ENCODE data around the gene ZP1.
"Not testable (repeated sequence)": the region's sequence is repeated elsewhere in the genome, so short reads cannot be mapped to it uniquely, and the experiment has no call there.

The ZP1 gene

DNA sequence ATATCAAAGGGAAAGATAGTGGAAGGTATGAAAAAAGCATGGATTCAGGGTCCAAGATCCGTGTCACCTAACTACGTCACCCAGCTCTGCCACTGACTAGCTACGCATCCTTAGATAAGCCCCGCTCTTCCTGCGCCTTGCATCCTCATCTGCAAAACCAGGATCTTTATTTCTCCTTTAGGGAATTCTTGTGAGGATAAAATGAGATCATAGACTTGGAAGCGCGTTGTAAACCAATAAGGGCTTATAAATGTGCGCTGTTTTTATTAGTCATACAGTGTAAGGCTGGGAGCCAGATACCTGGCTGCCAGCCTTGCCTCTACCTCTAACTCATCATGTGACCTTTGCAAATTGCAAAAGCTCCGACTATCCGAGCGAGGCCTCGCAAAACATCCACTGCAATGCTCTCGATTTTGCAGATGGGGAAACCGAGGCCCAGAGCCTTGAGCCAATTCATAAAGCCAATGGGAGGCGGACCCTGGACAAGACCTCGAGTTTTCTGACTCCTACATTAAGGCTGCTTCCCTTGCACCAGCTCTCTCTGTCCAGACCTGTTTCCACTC, 38.3 kb downstream of the ZP1 start:
- no peak for DNase-seq (ENCODE audit: low read depth in 2 of 3, low spot score in 1 of 3)

DNA sequence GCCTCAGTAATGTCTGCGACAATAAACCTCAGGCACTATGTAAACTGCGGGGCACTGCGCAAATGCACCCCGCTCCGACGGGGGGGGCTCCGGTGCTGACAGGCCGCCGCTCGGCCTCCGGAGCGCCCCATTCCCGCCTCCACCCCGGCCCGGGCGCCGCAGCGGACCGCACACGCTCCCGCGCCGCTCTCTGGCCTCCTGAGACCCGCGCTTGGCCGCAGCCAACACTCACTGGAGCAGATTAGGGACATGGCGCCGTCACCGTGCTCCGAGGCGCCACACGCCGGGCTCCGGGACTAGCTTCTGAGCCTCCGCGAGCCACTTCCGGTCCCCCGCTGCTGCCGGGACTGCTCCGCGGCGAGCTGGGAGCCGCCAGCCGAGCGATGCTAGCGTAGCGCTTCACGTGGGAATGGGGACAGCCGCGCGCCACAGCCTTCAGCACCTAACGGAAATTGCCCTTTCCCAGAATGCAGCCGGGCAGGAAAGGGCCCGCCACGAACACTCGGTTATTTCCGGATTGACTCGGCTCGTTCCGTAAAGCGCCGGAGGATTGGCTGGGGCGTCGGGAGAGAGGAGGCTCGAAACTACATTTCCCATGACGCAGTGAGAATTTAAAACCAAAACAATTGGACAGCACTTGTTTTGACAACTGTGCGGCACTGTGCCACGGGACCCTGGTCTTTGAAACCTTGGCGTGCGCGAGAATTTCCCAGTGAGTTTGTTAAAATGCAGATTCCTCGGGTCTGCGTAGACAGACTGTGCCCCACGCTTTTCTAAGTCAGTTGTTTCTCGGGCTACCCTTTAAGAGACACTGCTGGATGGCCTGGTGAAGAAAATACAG, 39.0 kb downstream of the ZP1 start, which contains the start of gene PRPF19:
Gene PRPF19, minus strand, starts transcription at position 454 of the 841 bp plus-strand sequence. Its CDS starts 203 bp downstream, at position 251.
- DNase-seq (ENCODE audit: low read depth in 2 of 3, low spot score in 1 of 3) = peak; percentile 98 to 100 (median 98)

DNA sequence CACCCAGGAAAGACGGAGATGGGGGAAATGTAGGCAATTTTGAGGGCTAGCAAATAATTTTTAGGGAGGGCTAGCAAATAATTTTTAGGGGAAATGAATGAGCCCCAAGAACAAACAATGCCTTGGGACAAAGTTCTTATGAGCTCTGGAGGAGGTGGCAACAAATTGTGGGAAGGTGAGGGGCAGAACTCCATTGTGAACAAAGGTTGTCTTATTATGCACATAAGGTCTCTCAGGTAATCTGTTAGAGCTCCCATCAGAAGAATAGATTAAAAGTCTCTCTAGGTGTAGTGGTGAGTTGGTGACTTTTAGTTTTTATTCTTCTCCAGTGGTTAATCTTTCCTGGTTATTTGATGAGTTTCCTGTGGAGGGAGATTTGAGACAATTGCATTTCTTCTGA, 41.5 kb downstream of the ZP1 start:
- DNase-seq (ENCODE audit: low read depth in 2 of 3, low spot score in 1 of 3) = no peak

DNA sequence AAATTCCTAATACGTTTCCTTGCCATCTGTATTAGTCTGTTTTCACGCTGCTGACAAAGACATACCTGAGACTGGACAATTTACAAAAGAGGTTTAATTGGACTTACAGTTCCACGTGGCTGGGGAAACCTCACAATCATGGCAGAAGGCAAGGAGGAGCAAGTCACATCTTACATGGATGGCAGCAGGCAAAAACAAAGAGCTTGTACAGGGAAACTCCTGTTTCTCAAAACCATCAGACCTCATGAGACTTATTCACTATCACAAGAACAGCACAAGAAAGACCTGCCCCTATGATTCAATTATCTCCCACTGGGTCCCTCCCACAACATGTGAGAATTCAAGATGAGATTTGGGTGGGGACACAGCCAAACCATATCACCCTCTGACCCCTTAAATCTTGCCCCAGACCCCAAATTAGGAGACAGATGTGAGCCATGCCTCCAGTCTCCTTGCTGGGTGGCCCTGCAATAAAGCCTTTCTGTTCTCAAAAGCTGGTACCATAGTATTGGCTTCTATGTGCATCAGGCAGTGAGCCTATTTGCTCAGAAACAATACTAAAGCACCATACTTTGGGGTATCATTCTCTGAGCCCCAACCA, 42.4 kb downstream of the ZP1 start:
- DNase-seq (ENCODE audit: low read depth in 2 of 3, low spot score in 1 of 3) = not testable (repeated sequence)

DNA sequence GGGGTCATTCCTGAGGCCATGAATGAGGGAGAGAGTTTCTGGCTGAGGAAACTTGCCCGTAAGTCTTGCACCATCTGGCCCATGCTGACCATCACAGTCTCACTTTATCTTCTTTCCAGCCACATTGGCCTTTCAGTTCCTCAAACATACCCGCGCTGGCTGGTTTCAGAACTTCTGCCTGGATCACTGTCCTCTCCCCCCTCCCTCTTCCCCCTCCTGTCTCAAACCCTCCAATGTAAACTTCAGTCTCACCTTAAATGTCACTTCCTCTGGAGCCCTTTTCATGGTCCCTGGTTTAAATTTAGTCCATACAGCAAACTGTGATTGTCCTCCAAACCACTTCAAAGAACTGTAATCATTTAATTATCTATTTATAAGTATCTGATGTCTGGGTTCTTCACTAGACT, 42.9 kb downstream of the ZP1 start:
- DNase-seq (ENCODE audit: low read depth in 2 of 3, low spot score in 1 of 3) = no peak

DNA sequence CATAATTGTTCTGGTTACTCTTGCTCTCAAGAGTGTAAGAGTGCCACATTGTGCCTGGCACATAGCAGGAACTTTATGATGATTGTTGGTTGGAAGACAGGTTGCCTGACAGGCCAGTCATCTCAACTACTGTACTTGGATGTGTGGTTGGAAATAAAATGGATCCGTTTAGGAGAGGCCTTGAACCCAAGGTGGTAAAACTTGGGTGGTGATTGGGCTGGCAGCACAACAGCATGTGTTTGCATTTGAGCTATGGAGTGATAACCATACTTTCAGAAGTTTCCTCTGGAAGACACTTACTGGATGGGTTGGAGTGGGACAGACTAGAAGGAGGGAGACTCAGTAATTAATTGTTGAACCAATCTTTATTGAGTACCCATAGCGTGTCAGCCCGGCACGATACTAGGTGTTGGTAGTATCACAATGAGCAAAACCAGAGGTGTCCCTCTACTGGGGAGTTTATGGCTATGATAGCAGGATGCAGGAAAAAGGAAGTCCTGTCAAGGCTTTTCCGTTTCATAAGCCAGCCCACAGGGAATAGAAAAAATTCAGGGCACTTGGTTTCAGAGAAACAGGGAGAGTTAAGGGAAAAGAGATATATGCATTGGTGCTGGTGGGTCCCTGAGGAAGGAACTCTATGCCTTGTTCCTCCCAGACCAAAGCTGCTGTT, 43.5 kb downstream of the ZP1 start:
- no peak for DNase-seq (ENCODE audit: low read depth in 2 of 3, low spot score in 1 of 3)

DNA sequence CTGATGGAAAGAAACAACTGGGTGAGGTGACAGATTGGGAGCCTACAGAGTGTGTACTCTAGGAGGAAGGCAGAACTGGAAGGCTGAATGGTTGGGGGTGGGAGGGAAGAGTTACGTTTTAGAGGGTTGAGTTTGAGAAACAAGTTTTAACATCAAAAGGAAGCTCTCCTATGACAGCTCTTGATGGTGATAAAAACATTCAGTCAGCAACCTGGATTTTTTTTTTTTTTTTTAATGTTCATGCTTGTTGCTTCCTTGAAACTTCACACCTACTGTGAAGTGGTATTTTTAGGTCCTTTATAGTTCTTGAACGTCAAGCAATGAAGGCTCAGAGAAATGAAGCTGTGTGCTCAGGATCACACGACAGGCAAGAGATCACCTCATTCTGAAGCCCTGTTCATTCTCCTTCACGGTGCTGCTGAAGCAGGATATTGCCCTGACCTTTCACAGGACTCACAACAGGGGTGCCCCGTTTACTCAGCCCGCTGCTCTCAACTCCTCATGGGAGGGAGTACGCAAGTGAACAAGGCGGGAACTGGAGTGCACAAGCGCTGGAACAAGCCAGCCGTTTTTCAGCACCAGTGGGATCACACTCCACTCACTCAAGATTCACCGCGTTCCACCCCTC, 45.0 kb downstream of the ZP1 start:
- no peak for DNase-seq (ENCODE audit: low read depth in 2 of 3, low spot score in 1 of 3)

DNA sequence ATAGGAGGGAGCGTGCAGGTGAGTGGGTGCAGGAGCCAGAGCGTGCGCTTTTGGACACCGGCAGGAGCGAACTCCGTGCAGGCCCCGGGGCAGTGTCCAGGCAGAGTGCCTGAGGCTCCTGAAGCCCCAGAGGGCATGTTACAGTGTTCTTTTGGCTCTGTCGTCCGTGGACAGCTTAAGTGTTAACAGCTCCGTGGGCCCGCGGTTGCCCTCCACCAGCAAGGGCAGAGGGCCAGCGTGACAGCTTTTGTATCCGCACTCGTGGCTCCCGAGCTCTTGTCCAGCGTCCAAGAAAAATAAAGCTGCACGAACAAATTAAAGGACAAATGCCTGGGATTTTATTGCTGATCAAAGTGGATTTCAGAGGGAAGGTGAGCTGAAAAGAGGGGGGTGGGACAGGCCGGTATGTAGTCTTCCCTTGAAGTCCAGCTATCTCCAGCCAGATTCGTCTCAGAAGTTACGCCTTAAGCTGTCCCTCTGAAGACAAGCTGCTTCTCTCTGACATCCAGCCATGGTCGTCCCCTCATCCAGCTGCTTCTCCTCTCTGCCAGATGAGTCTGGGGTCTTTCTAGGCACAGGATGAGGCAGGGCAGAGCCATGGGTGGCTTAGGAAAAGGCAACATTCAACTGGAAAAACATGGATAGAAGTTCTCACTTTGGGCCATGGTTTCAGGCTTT, 45.6 kb downstream of the ZP1 start:
- DNase-seq (ENCODE audit: low read depth in 2 of 3, low spot score in 1 of 3) = no peak

DNA sequence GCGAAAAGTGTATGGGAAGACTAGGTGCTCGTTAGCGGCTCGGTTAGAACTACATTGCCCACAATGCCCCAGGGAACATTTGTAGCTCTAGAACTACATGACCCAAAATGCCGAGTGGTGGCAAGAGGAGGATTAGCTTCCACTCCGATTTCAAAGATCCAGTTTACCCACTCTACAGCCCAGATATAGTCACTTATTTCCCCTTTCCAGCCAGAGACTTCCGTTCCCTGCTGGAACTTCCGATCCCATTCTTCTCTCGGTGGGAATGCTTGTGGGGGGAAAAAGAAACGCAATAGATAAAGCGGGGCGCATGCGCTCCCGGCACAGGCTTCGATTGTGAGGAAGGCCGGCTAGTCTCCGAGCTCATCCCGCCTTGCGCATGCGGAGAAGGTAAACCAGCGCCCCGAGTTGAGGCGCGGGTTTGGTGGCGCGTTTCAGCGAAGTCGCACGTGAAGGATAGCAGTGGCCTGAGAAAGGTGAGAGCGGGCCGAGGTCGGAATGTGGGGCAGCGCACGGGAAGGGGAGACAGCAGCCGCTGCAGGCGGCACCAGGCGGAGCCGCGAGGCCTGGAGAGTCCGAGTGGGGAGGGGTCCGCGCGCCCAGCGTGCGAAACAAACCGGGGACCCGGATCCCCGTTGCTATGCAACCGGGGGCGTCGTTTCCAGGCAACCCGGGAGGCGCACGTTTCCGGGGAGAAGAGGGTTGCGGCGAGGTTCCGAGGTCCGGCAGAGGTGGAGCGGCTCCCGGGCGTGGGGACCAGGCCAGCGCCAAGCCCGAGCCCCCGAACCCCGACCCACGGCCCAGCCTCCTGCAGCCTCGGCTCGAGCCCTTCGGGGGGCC, 46.7 kb downstream of the ZP1 start, which contains the start of gene TMEM109:
Gene TMEM109, plus strand, starts transcription at position 366 of the 840 bp plus-strand sequence. CDS start 5,536 bp downstream, outside the sequence.
- peak; percentile 78 to 84 (median 83) for DNase-seq (ENCODE audit: low read depth in 2 of 3, low spot score in 1 of 3)

DNA sequence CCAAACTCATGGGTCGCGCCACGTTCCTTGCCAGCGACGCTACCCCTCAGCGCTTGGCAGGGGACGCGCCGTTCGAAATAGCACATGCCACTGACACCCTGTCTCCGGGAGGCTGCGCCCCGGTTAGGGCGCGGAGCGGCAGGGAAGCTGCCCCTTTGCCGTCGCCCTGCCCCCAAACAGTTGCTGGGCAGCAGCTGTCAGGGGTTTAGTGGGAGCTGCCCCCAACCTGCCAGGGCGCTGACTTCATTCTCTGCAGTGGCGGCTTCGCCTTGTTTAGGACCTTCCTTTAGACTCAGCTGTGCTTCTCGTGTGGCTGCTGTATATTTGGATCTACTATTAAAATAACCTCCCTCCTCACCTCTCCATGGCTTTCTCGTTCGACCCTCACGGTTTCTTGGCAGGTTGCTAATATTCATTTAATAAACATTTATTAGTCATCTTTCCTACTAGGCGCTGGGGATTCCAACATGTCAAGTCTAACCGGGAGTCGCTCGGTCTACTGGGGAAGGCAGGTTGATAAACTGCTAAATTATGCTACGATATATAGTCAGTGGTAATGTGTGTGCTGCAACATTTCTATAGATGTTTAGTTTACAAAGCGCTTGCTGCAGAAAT, 47.4 kb downstream of the ZP1 start:
- DNase-seq (ENCODE audit: low read depth in 2 of 3, low spot score in 1 of 3) = no peak

DNA sequence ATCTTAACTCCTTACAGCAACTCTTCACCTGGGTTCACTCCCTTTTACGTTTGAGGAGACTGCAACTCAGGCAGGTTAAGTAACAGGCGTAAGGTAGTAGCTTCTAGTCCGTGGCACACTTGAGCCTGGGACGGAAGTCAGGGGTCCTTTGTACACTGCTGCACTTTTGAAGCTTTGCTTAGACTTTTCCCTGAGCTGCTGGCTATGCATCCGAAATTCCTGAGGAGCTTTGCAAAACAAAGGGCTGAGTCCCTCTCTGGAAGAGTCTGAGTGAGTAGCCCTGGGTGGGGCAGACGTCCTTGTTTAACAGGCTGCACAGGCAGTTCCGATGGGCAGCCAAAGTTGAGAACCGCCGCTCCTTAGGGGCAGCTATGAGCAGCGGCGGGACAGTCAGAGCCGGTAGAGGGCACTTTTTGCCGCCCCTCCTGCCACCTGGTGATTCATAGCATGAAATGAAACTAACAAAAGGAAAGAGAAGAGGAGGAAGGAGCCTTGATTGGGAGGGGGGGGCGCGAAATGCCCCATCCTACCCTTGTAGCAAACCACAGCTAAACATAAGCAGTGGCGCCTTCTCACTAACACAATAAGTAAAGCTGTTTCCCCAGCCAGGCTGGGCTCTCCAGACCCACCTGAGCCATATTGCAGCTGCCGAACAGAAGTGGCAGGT, 48.0 kb downstream of the ZP1 start:
- DNase-seq (ENCODE audit: low read depth in 2 of 3, low spot score in 1 of 3) = peak; percentile 46 to 57 (median 55)

DNA sequence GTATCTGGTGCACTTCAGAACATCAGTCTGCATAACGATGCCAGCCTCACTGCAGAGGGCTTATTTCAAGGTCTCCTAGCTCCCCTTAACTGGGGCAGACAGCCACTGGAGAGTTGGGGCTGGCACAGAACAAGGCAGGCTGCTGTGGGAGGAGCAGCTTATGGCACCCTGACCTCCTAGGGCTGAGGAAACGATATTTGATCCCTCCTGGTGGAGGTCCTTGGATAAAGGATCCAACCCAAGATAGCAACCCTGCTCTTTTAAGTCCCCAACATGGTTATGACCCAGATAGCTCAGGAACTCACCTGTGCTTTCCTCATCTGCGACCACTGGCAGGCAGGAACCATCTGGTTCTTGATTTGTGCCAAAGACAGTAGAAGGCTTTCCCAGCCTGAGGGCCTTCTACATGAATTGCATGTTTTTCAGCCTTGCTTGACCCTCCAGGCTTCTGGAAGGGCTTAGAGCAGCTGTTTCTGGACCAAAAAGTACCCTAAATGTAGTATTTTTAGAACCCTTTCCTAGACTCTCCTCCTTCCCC, 49.4 kb downstream of the ZP1 start:
- no peak for DNase-seq (ENCODE audit: low read depth in 2 of 3, low spot score in 1 of 3)

DNA sequence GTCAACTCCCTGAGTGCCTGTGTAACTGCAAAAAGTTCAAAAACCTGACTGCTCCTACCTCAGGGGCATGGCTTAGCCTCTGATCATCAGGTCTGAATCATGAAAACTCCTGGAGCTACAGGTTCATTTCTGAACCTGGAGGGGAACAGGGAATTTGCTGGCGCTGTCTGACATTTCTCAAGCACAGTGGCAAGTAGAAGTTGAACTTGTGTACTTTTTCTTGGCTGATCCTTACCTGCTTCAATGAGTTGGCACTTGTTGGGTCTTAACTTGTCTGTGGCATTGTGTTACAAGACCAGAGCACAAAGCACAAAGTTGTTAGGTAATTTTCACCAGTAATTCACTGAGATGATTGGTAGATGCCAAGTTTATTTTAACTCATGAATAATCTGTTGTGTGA, 49.9 kb downstream of the ZP1 start:
- DNase-seq (ENCODE audit: low read depth in 2 of 3, low spot score in 1 of 3) = no peak

DNA sequence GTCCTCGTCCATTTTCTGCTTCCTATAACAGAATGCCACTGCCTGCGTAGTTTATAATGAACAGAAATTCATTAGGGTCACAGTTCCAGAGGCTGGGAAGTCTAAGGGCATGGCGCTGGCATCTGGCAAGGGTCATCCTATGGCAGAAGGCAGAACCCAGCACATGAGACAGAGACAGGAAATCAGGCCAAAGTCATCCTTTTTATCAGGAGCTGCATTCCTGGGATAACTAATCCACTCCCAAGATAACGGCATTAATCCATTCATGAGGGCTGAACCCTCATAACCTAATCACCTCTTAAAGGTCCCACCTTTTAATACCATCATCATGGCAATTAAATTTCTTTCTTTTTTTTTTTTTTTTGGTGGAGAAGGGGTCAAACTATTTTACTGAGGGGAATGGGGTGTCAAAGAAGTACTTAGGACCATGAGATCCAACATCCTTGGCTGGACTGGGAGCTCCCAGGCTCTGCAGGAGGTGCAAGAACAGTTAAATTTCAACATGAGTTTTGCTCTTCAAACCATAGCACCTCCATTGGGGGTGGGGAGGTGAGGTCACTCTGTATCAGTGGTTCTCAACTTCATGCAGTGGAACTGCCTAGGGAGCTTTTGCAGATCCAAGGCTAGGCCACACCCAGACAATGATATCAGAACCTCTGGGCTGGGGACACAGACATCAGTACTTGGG, 51.1 kb downstream of the ZP1 start:
- DNase-seq (ENCODE audit: low read depth in 2 of 3, low spot score in 1 of 3) = no peak

DNA sequence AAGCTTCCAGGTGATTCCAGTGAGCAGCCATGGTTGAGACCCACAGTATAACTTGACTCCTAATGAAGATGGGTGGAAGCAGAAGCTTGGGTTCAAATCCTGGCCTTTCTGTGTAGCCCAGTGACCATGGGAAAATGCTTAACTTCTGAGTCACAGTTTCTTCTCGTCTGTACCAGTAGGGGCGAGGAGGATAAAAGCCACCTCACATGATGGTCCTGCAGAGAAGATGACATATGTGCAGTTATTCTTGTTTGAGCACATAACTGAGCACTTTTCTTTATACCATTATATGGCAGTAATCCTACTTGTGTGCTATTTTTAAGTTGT, 51.6 kb downstream of the ZP1 start:
- DNase-seq (ENCODE audit: low read depth in 2 of 3, low spot score in 1 of 3) = no peak

DNA sequence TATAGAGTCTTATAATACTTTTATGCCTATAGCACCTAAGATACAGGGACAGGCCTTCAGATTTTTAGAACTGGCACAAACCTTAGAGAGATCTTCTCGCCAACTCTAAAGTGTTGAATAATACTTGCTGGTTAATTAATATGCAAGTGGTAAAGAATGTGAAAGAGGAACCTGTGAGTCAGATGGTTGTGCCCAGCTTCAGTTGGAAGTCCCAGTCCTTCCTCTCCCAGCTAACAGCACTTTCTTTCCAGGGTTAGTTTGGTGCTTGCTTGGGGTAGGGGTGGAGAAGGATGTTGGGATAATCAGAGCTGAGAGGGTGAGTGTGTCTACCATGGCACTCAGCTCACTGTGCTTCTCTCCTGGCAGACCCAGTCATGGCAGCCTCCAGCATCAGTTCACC, 52.0 kb downstream of the ZP1 start:
- no peak for DNase-seq (ENCODE audit: low read depth in 2 of 3, low spot score in 1 of 3)

DNA sequence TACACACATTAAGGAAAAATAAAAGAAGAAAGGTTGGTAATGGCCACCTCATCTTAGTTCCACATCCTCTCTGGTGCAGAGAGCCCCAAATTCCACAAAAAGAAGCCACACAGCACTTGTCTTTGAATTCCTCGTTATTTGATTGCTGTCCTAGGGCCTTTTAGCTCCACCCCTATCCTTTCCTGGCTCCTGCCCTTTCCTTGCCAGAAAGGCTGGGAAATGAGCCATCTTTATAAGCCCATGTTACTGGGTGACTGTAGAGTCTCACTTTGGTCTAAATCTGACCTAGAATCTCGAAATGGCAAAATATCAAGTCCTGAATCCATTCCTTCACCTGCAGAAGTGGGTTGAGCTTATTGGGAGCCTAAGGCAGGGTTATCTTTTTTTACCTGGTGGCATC, 52.6 kb downstream of the ZP1 start:
- DNase-seq (ENCODE audit: low read depth in 2 of 3, low spot score in 1 of 3) = no peak

DNA sequence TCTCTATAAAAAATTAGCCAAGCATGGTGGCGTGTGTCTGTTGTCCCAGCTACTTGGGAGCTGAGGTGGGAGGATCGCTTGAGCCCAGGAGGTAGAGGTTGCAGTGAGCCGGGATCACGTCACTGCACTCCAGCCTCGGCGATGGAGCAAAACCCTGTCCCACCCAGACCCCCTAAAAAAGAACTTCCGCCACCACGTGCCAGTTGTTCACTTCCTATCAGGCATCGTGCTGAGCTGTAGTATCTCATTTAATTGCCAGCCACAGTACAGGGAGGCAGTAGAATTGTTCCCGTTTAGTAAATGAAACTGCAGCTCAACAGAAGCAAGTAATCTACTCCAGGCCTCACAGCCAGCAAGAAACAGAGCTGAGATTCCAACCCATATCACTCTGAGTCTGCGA, 53.9 kb downstream of the ZP1 start:
- DNase-seq (ENCODE audit: low read depth in 2 of 3, low spot score in 1 of 3) = no peak

All from stimulated activated CD4-positive, alpha-beta T cell treated with anti-CD3 and anti-CD28 coated beads, Interleukin-12 subunit alpha, Interleukin-12 subunit beta, amount 100 ng/mL, for 48 hours (primary cell).